Measurements from ENCODE around the gene MTNR1B. TPM values are rescaled to one million over a fixed set of nuclear protein-coding genes. Genes with fewer than 3 reads are reported as not detected.

The MTNR1B gene
- total RNA-seq, 4 donors from 2014 or later = not detected

DNA sequence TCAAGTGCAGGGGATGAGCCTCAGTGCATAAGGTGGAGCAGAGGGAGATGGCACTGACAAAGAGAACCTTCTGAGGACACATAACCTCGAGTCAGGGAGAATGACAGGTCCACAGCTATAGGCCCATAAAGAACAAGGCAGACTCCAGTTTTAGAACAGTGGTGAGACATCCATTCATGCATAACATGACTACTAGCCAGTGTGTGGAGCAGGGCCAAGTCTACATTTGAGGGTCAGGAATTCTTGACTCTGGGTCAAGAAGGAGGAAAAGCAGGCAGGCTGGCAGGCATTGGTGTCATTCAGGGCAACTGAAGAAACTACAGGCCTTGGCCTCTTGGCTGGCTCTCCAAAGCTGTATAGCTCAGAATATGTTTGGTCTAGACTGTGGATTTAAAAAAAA, 54.9 kb downstream of the MTNR1B start:
- TF ChIP-seq CTCF (IDR thresholded peaks at IDR 0.05) (no peak), POLR2A (IDR thresholded peaks at IDR 0.05) (no peak)
- 59 to 73% methylated on average over 1 of the region's 1 CpG for WGBS, 2 donors
- intact Hi-C loops (cut with DNase I; ENCODE audit: low total_unique reads) = no loop called here
- no peak overlapping the region for H3K4me3 ChIP-seq (ENCODE audit: low read depth, poor library complexity, severe bottlenecking)
- no peak for DNase-seq (ENCODE audit: low spot score in 2 of 2)

GRCh38 chr11:93025558-93026255, 56.3 kb downstream of the MTNR1B start:
- H3K4me3 ChIP-seq (ENCODE audit: low read depth, poor library complexity, severe bottlenecking) = no peak overlapping the region
- no peak for DNase-seq (ENCODE audit: low spot score in 2 of 2)
- TF ChIP-seq POLR2A (IDR thresholded peaks at IDR 0.05) (no peak), CTCF (IDR thresholded peaks at IDR 0.05) (no peak)
- 68 to 81% methylated on average over 3 of the region's 3 CpGs for WGBS, 2 donors
- intact Hi-C loops (cut with DNase I; ENCODE audit: low total_unique reads) = no loop called here

DNA sequence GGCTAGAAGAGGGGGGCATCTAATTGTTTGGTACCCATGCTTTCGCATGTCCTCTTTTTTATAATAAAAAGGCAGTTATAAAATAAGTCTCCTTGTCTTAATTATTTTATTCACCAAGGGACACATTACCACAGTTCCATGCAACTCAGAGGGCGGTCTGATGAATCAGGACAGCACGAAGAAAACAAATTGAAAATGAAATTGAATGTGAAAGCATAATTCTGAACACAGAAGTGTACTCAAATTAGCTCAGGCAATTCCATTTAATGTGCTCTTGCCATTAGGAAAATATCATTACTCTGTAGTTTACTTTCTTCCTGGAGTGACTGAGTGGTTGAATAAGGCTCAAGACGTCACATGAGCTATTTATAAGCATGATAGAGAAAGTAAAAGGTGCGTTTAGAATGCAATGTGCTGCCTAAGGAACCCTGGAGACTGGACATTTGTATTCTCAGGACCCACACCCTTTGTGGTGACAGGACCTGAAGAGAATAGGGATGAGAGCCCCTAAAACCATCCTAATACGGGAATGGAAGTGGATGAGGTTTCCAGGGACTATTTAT, 59.6 kb downstream of the MTNR1B start:
- intact Hi-C loops (cut with DNase I; ENCODE audit: low total_unique reads) = no loop called here

GRCh38 chr11:93031386-93031785, 61.9 kb downstream of the MTNR1B start:
- TF ChIP-seq CTCF (IDR thresholded peaks at IDR 0.05) (no peak), POLR2A (IDR thresholded peaks at IDR 0.05) (no peak)
- intact Hi-C loops (cut with DNase I; ENCODE audit: low total_unique reads) = no loop called here
- 81 to 83% methylated on average over 8 of the region's 8 CpGs for WGBS, 2 donors
- no peak for DNase-seq (ENCODE audit: low spot score in 2 of 2)
- no peak overlapping the region for H3K4me3 ChIP-seq (ENCODE audit: low read depth, poor library complexity, severe bottlenecking)

More for the DNA sequence above, 59.6 kb downstream of the MTNR1B start:
- WGBS, 2 donors = 77 to 80% methylated on average over 6 of the region's 6 CpGs
- no peak for TF ChIP-seq CTCF (IDR thresholded peaks at IDR 0.05)
- TF ChIP-seq POLR2A (IDR thresholded peaks at IDR 0.05) = no peak
- H3K4me3 ChIP-seq (ENCODE audit: low read depth, poor library complexity, severe bottlenecking) = no peak overlapping the region
- no peak for DNase-seq (ENCODE audit: low spot score in 2 of 2)

Other genes starting within 250 kb of the MTNR1B start
- gene SLC36A4, start 228.3 kb downstream of the MTNR1B start, total RNA-seq = 10 to 100 TPM in 1 of 4 donors, 1 to 10 TPM in 3; 4.8 to 15.3 (median 6.2) TPM

Data from lower leg skin (tissue), 4 donors.